Right renal pelvis (tissue), 4 donors: ENCODE results near the gene GRIK4. TPM values are rescaled to one million over a fixed set of nuclear protein-coding genes. Genes with fewer than 3 reads are reported as not detected.

Experiments
- DNase-seq, 4 donors: peaks; one replicate each; pipeline ENCODE4 v3.0.0-alpha.2; 2013; ENCODE audit warnings: low read depth in 4 of 4, low spot score in 3 of 4, missing footprints in 1 of 4
- polyA plus RNA-seq, 4 donors: library from polyadenylated mRNA; unstranded; fragments of 120-200 nt; gene quantifications; one replicate each; pipeline ENCODE4 v1.2.1, GENCODE V29; 2013; ENCODE audit not compliant: insufficient read length in 4 of 4

Gene GRIK4
- polyA plus RNA-seq, 4 donors, result 0.96 to 1.4 (median 1.2) TPM

GRCh38 chr11:120894202-120894985, 382.8 kb downstream of the GRIK4 start:
- no peak for DNase-seq

GRCh38 chr11:120896687-120897086, 385.1 kb downstream of the GRIK4 start:
- DNase-seq, result no peak

GRCh38 chr11:120898568-120898967, 387.0 kb downstream of the GRIK4 start:
- no peak for DNase-seq

GRCh38 chr11:120899720-120900119, 388.2 kb downstream of the GRIK4 start:
- DNase-seq, result no peak

- DNase-seq, result no peak
Observed at GRCh38 chr11:120900643-120901042, 389.1 kb downstream of the GRIK4 start.

- no peak for DNase-seq
Observed at GRCh38 chr11:120903686-120904085, 392.1 kb downstream of the GRIK4 start.

GRCh38 chr11:120904116-120904515, 392.6 kb downstream of the GRIK4 start:
- DNase-seq, result no peak

- DNase-seq, result no peak
Observed at GRCh38 chr11:120906766-120907165, 395.2 kb downstream of the GRIK4 start.

- DNase-seq, result no peak
Observed at GRCh38 chr11:120907971-120908370, 396.4 kb downstream of the GRIK4 start.

GRCh38 chr11:120908461-120909181, 397.1 kb downstream of the GRIK4 start:
- DNase-seq, result no peak

GRCh38 chr11:120909676-120910416, 398.3 kb downstream of the GRIK4 start:
- DNase-seq, result no peak

- no peak for DNase-seq
Observed at GRCh38 chr11:120911943-120912342, 400.4 kb downstream of the GRIK4 start.

- no peak for DNase-seq
Observed at GRCh38 chr11:120912504-120912903, 401.0 kb downstream of the GRIK4 start.

- no peak for DNase-seq
Observed at GRCh38 chr11:120912915-120913314, 401.4 kb downstream of the GRIK4 start.

GRCh38 chr11:120914021-120914420, 402.5 kb downstream of the GRIK4 start:
- DNase-seq, result no peak

GRCh38 chr11:120914601-120915000, 403.1 kb downstream of the GRIK4 start:
- no peak for DNase-seq

- no peak for DNase-seq
Observed at GRCh38 chr11:120917559-120918239, 406.2 kb downstream of the GRIK4 start.

GRCh38 chr11:120918257-120918656, 406.7 kb downstream of the GRIK4 start:
- DNase-seq, result no peak

GRCh38 chr11:120919045-120919444, 407.5 kb downstream of the GRIK4 start:
- no peak for DNase-seq

- DNase-seq, result no peak
Observed at GRCh38 chr11:120919566-120919965, 408.0 kb downstream of the GRIK4 start.
